Esophagus squamous epithelium (tissue), 4 donors: ENCODE data around the gene CPEB3.

Source experiments
- CTCF ChIP-seq, 6 experiments: fragments of 450-650 bp in 4 of 6; fragments of 200-600 bp in 2 of 6; sonication (generic) in 2 of 6; IDR thresholded peaks; one replicate each; pipeline ENCODE4 v1.5.1; 2016 to 2019; ENCODE audit warnings: antibody characterized with exemption in 6 of 6, mild to moderate bottlenecking in 4 of 6, moderate library complexity in 4 of 6
- POLR2A ChIP-seq, 4 donors: fragments of 450-650 bp; IDR thresholded peaks; one replicate each; pipeline ENCODE4 v1.6.1; 2017; ENCODE audit warnings: antibody characterized with exemption in 4 of 4, mild to moderate bottlenecking in 4 of 4, moderate library complexity in 3 of 4

- TF ChIP-seq CTCF (IDR thresholded peaks at IDR 0.05) = no peak
- no peak for TF ChIP-seq POLR2A (IDR thresholded peaks at IDR 0.05)
Measured at GRCh38 chr10:92149261-92149660, 141.6 kb downstream of the CPEB3 start.
